KOPT-K1 (cell line): Measurements from ENCODE around the gene TMEM14C.

ENCODE experiments used
- H3K27ac ChIP-seq: fragments of 200-600 bp; sonication (generic); 2 replicates; pipeline ENCODE4 v1.5.1; 2016; ENCODE audit warnings: antibody characterized with exemption, mild to moderate bottlenecking, low read depth, low read length; ENCODE audit not compliant: poor library complexity, severe bottlenecking
- H3K36me3 ChIP-seq: fragments of 200-600 bp; sonication (generic); 2 replicates; pipeline ENCODE4 v1.5.1; 2017; ENCODE audit warnings: antibody characterized with exemption, mild to moderate bottlenecking, low read length, moderate library complexity; ENCODE audit not compliant: insufficient read depth
- H3K9me3 ChIP-seq: fragments of 200-600 bp; sonication (generic); 2 replicates; pipeline ENCODE4 v1.5.1; 2017; ENCODE audit warnings: antibody characterized with exemption, low read length, mild to moderate bottlenecking; ENCODE audit not compliant: insufficient read depth, poor library complexity, severe bottlenecking

The TMEM14C gene

DNA sequence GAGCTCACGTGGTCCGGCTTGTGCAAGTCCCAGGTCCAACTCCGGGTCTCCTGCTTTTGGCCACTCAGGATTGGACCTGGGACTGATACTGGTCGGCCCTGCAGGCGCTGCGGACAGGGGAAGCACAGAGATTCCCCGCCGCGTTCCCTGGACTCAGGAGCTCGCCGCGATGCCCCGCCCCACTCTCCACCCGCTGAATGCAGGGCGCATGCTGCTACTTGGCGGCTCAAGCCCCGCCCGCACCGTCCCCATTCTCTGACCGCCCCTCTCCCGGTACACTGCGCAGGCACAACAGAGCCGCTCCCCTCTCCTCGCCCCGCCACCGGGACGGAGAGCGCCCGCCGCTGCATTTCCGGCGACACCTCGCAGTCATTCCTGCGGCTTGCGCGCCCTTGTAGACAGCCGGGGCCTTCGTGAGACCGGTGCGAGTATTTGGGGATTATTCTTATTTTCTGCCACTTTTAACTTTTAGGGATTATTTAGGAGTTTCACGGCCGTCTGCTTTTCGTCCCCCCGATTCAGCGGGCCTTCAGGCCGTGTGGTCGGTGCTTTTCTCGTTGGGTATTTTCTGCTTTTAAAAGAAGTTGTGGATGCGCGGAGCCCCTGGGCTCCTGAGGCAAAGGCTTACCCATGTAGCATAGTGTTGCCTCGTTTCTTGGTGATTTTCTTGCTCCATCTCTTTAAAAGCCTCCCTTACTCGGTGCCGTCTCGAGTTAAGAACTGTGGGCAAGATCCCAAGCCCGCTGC lies at the start of gene TMEM14C:
TMEM14C (plus strand) TSS at position 251 of the 747 bp plus-strand sequence. CDS start 1,544 bp downstream, outside the sequence.
- Histone ChIP-seq H3K9me3 (peaks cover 14% of the 10 kb centered on the region), H3K36me3 (peaks cover 16% of the 10 kb centered on the region; the same call in 1 of the 2 replicates), H3K27ac (peak within 1 kb of the TSS; percentile 97)

DNA sequence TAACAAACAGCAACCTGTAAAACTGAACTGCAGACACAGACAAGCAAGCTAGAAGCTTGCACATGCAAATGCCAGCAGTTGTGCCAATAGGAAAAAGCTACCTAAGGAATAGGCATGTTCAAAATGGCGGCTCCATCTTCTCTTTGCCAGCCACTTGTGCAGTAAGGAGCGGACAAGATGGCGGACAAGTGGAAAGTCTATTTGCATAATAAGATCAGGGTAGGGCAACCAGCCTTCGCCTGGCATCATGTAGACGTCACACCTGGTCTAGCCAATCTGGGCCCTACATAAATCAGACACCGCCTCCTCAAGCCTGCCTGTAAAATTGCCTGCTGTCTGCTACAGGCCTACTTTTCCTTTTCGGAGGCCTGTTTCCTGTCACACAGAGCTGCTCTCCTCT lies 46.5 kb upstream of the TMEM14C start:
- Histone ChIP-seq H3K27ac (no peak overlapping the region), H3K36me3 (no peaks in the 10 kb centered on the region), H3K9me3 (no peaks in the 10 kb centered on the region)

GRCh38 chr6:10678456-10678855 lies 44.4 kb upstream of the TMEM14C start:
- H3K9me3 ChIP-seq, result peaks cover 4% of the 10 kb centered on the region
- H3K27ac ChIP-seq, result no peak overlapping the region
- no peaks in the 10 kb centered on the region for H3K36me3 ChIP-seq

GRCh38 chr6:10681795-10682194 lies 41.1 kb upstream of the TMEM14C start:
- no peaks in the 10 kb centered on the region for H3K36me3 ChIP-seq
- no peak overlapping the region for H3K27ac ChIP-seq
- peaks cover 4% of the 10 kb centered on the region for H3K9me3 ChIP-seq

DNA sequence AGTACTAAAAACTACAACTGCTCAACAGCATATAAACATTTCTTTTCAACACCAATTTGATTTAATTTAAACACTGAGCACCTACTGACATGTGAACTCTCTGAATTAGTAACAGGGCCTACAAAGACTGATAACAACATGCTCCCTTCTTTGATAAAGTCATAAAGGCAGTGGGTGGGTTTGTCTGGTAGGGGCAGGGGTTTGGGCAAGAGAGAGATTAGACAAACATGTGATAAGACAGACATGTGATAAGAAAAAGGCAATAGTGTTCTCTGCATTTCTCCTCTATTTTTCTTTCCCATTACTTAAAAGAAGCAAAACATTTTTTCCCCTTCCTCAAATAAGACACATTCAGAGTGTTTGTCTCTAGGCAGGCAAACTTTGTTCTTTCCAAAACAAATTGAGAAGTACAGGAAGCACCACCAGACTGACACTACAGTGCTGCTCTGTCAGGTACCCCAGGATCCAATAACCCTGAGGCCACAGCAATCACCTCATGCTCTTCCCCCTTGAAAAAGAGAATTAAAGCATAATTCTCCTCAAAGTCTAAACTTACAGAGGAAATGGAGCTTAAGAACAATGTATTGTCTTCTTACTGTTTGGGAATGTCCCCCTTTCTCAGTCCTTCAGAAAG lies 40.4 kb upstream of the TMEM14C start:
- no peak overlapping the region for H3K27ac ChIP-seq
- H3K36me3 ChIP-seq, result no peaks in the 10 kb centered on the region
- peaks cover 4% of the 10 kb centered on the region for H3K9me3 ChIP-seq

DNA sequence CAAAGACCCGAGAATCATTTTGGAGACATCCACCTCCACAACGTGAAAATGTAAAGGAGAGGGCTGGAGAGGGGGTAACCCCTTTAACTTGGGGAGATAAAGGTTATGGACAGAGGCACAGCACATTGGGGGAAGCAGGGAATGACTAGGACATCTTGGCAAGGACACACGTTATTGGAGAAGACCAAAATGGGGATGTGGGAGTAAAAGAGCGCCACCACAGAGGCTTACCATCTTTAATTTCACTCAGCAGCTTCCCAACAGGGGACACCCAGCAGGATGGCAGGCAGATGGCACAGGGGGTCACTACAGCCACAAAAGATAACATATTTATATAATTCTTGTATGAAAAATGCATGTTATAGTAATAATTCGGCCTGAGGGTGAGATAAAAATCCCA lies 38.3 kb upstream of the TMEM14C start:
- Histone ChIP-seq H3K27ac (no peak overlapping the region), H3K9me3 (peaks cover 4% of the 10 kb centered on the region), H3K36me3 (no peaks in the 10 kb centered on the region)

DNA sequence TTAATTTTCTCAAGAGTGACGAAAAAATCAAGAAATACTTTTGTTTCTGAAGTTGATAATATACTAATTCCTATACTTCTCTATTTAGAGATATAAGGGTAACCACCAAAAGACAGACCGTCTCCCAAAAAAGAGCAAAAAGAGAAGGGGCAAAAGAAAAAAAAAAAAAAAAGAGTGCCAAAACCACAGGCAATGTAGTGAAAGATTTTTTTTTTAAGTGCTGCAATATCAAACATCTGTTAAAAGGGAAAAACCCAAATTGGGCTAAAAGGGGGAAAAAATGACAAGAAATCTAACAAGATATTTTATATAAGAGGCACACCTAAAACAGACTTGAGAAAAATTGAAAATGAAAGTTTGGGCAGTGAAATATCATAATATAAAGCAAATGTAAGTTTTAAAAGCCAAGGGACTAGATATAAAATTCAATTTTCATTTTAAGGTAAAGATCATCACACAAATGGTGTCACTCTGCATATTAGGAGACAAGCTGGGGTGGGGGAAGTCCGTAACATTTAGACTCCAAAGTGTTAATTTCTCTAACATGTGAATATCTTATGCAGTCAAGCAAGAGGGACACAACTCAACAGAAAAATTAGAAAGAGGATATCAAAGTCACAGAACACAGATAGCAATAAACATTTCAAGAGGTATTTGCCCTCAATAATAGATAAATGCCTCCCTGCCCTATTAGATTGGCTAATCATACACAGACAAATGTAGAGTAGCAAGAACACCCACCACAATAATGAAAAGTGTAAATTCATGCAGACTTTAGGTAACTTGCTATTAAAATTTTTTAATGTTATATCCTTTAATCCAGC lies 37.6 kb upstream of the TMEM14C start:
- Histone ChIP-seq H3K27ac (no peak overlapping the region), H3K36me3 (no peaks in the 10 kb centered on the region), H3K9me3 (peaks cover 4% of the 10 kb centered on the region)

GRCh38 chr6:10686901-10687300 lies 36.0 kb upstream of the TMEM14C start:
- peaks cover 2% of the 10 kb centered on the region for H3K9me3 ChIP-seq
- no peak overlapping the region for H3K27ac ChIP-seq

GRCh38 chr6:10687582-10687981 lies 35.3 kb upstream of the TMEM14C start:
- no peaks in the 10 kb centered on the region for H3K9me3 ChIP-seq
- H3K36me3 ChIP-seq, result no peaks in the 10 kb centered on the region
- no peak overlapping the region for H3K27ac ChIP-seq

More at GRCh38 chr6:10686901-10687300, 36.0 kb upstream of the TMEM14C start:
- no peaks in the 10 kb centered on the region for H3K36me3 ChIP-seq

DNA sequence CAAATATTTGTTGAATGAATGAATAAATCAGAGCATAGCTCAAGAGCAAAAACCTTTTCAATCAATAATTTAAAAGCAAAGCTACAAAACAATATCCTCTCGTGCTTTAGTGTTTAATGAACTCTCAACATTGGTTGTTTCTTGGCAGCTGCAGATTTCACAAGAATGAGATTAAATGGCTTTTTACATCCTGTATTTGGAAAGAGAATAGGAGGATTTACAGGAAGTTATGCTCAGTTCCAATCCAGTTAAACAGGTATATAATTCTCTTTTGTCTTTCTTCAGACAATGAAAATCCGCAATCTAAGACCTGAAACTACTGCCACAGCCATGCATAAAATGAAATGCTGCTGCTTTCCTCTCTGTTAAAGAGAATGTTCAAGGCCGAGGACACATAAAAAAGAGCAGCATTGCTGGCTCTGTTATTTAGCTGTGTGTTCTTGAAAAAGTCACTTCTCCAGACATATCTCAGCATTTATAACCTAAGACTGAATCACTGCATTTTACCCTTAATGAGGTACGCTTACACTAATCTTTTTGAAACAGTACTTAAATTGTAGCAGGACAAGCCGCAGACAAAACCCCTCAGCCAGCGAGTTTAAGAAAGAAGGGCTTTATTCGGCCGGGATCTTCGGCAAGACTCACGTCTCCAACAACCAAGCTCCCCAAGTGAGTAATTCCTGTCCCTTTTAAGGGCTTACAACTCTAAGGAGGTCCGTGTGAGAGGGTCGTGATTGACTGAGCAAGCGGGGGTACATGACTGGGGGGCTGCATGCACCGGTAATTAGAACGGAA lies 32.0 kb upstream of the TMEM14C start:
- H3K36me3 ChIP-seq, result no peaks in the 10 kb centered on the region
- no peaks in the 10 kb centered on the region for H3K9me3 ChIP-seq
- H3K27ac ChIP-seq, result no peak overlapping the region

GRCh38 chr6:10692965-10693538 lies 29.8 kb upstream of the TMEM14C start:
- Histone ChIP-seq H3K9me3 (no peaks in the 10 kb centered on the region), H3K36me3 (peaks cover 13% of the 10 kb centered on the region), H3K27ac (no peak overlapping the region)

GRCh38 chr6:10694302-10695085 lies 28.4 kb upstream of the TMEM14C start, which contains the start of the genes C6orf52 and PAK1IP1:
Gene C6orf52 (minus strand): TSS chr6:10694616. CDS start chr6:10687550, 7,066 bp downstream.
Gene PAK1IP1 (plus strand): TSS chr6:10694972. CDS start chr6:10694986, 14 bp downstream.
- Histone ChIP-seq H3K9me3 (no peaks in the 10 kb centered on the region), H3K36me3 (peaks cover 27% of the 10 kb centered on the region), H3K27ac (peak within 1 kb of the TSS; percentile 87)

- Histone ChIP-seq H3K27ac (peak overlapping the region; percentile 87), H3K9me3 (no peaks in the 10 kb centered on the region), H3K36me3 (peaks cover 34% of the 10 kb centered on the region)
Measured at GRCh38 chr6:10695086-10695657, 27.7 kb upstream of the TMEM14C start.
